CD4-positive, alpha-beta T cell treated with Interleukin-12 subunit alpha and Interleukin-12 subunit beta, for 1 hour (primary cell): ENCODE measurements around the gene HIGD1B.
A peak's percentile ranks its signal among the peaks of the same experiment; 100 is the strongest.
"Not testable (repeated sequence)": the region's sequence is repeated elsewhere in the genome, so short reads cannot be mapped to it uniquely, and the experiment has no call there.

Experiments
- DNase-seq: peaks from one replicate; pipeline ENCODE4 v3.0.0-alpha.2; 2020

HIGD1B gene

GRCh38 chr17:44847586-44847985, at the start of gene HIGD1B:
HIGD1B (plus strand) TSS chr17:44847883; CDS start chr17:44848153, 270 bp downstream.
- DNase-seq: no peak

GRCh38 chr17:44798356-44798755, 49.3 kb upstream of the HIGD1B start:
- DNase-seq: no peak

DNA sequence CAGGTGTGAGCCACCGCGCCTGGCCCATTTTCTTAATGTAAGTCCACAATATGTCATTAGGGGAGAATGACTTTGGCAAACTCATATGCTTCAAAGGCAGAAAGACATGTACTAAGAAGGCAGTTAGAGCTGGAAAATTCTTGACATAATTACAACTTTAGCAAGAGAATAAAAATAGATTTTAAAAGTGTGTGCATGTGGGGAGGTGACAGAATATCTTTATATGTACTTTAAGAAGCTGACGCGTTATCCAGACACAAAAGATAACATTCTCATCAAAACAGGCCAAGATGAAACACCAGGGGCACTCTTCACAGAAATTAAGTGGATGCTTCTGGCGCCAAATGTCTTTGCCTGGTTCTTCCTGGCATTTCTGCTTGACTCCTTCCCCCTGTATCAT, 45.8 kb upstream of the HIGD1B start:
- no peak for DNase-seq

- DNase-seq: no peak
Measured at GRCh38 chr17:44804302-44805089, 43.2 kb upstream of the HIGD1B start.

DNA sequence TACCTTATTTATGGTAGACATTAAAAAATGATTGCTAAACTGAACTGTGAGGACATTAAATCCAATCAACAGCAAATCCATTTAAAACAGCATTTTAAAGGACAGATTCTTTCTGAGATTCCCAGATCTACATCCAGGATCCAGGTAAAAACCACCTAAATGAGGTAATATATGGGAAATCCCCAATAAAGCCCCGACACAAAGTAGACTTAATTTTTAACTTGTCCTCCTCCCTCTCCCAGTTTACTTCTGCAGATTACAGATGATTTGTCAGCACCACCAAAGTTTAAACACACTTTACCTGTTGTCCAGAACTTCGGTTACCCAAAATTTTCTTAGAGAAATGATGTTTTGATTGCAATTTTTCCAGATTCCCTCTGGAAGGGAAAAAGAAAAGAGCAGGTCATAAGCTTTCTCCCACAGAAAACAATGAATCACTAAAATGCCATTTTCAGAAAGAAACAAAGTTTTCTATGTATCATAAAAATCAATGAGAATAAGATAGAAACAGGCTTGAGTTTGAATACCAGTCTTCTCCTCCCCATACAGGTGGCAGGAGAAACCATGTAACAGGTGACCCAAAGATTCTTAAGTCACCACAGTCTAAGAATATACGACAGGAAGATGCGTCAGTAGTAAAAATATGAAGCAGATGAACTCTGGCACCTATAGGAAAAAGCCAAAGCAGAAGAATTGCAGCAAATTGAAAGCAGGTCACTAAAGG, 40.4 kb upstream of the HIGD1B start:
- no peak for DNase-seq

GRCh38 chr17:44807817-44808155, 39.9 kb upstream of the HIGD1B start:
- no peak for DNase-seq

DNA sequence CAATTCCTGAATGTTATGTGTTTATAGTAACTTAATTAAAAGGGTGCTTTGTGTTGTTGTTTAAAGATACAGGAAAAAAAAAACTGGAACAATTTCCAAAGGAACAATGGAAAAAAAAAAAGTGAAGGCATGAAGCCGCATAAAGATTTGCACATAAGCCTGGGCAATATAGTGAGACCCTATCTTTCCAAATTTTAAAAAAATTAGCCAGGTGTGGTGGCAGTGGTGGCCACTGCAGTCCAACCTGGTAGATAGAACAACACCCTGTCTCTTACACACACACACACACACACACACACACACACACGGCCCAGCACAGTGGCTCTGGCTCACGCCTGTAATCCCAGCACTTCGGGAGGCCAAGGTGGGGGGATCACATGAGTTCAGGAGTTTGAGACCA, 39.5 kb upstream of the HIGD1B start:
- no peak for DNase-seq

- DNase-seq: not testable (repeated sequence)
Measured at GRCh38 chr17:44808656-44809388, 38.9 kb upstream of the HIGD1B start.

DNA sequence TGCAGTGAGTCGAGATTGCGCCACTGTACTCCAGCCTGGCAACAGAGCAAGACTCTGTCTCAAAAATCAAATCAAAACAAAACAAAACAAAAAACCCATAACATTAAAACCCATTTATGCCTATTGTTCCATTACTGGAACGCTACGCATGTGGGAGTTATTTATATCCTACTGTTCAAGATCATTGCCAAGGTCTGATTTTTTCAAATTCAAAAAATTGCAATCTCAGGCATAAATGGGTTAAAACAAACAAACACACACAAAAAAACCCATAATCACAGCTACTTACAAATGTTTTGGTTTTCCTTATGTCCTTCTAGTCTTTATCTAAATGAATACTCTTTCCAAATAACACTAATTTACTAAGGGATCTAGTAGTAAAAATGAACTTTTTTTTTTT, 35.4 kb upstream of the HIGD1B start:
- DNase-seq: no peak

DNA sequence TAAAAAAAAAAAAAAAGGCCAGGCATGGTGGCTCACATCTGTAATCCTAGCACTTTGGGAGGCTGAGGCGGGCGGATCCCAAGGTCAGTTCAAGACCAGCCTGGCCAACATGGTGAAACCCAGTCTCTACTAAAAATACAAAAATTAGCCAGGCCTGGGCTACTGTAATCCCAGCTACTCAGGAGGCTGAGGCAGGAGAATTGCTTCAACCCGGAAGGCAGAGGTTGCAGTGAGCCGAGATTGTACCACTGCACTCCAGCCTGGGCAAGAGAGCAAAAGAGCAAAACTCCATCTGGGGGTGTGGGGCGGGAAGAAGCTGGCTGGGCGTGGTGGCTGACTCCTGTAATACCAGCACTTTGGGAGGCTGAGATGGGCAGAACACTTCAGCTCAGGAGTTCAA, 29.2 kb upstream of the HIGD1B start:
- DNase-seq: not testable (repeated sequence)

DNA sequence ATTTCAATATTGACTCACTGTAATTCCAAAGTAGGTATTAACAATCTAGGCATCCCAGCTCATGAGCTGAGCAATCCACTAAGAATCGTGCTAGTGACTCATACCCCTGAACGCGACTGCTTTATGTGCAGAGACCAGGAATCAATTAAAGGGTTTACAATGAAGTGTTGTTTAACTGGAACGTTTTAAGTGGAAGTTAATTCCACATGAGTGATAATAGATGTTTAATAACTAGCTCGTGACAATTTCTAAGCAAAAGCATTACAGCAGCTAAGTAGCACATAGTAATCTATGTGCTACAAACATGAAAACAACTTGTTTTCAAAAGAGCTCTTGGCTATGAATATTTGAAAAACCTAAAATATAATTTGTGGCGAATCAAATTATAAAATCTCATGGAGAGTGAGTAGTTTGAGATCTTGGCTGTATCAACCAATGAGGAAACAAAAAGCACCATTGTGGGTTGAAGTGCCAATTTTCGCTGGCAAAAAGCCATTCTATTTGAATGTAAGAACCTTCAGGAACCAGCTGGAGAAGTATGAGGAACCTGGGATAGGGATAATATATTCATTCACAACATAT, 27.0 kb upstream of the HIGD1B start:
- no peak for DNase-seq

GRCh38 chr17:44825236-44825635, 22.4 kb upstream of the HIGD1B start:
- not testable (repeated sequence) for DNase-seq

GRCh38 chr17:44826123-44826790, 21.4 kb upstream of the HIGD1B start:
- DNase-seq: no peak

DNA sequence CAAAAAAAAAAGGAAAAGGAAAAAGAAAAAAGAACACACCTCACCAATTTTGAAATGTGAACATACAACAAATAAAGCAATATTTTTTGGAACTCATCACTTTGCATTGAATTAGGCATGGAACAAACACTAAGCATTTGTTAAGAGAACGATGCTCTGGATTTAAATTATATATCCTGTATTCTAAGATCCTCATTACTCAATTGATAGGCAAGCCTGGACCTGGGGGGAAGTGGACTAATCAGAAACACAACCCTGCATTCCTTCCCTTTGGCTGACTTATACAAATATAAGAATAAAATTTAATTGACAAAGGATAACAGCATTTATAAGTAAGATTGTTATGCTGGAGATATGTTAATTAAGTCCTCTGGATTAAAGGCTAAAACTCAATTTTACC, 19.8 kb upstream of the HIGD1B start:
- no peak for DNase-seq

DNA sequence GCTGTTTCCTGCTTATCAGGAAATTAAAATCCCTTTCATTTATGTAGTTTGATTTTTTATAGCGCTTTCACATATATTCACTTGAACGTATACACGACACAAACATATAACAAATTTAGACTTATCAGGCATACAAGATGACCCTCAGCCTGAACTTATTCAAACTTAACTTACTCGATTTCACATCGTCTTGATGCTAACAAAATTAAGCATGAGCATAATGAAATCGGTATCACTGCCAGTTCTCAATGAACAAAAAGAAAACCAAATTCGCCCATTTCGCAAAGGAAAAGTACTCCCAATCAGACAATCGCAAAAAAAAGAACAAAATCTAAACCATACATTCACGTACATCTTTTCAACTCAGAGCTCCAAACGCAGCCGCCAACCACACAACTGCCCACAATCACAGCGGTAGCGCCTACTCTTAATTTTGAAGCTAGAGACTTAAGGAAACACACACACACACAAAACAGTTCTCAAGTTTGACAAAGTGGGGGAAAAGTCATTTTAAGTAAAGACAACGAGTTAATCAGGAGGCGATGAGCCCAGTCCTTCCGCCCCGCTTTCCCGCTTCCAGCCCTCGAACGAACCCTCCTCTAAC, 18.7 kb upstream of the HIGD1B start:
- DNase-seq: peak; percentile 9

DNA sequence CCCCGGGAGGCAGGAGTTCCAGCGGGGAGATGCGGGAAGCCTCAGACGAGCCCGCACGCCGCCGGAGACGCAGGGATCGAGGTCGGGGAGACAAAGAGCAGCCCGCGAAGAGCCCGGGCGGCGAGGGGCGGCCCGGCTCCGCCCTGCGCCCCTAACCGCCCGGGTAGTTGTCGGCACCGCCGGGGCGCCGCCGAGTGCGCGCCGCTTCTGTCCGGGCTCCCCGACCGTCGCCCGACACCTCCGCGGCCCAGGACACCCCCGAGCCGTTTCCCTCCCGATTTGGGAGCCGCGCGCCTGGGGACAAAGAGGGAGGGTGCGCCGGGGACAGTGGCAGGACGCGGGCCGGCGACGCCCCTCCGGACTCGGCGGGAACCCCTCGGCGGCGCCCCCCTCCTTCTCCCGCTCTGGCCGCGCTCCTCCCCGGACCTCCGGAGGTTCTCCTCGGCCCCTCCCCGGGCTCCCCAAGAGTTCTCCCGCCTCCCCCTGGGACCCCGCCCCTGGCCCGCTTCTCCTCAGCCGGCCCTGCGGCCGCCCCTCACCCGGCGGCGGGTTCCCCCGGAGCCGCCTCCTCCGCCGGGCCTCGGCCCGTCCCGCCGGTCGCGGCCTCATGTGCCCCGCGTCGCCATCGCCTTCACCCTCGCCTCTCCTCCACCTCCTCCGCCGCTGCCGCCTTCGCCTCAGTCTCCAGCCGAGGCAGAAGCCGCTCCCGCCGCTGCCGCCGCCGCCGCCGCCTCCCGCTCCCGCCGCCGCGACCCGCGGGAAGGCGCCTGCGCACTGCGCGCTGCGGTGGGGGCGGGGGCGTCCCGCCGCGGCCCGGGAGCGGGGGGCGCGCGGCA, 17.9 kb upstream of the HIGD1B start, which contains the start of gene GJC1:
Gene GJC1 (minus strand): TSS at position 765 of the 836 bp plus-strand sequence. CDS start 24,470 bp downstream, outside the sequence.
- peak; percentile 6 for DNase-seq

DNA sequence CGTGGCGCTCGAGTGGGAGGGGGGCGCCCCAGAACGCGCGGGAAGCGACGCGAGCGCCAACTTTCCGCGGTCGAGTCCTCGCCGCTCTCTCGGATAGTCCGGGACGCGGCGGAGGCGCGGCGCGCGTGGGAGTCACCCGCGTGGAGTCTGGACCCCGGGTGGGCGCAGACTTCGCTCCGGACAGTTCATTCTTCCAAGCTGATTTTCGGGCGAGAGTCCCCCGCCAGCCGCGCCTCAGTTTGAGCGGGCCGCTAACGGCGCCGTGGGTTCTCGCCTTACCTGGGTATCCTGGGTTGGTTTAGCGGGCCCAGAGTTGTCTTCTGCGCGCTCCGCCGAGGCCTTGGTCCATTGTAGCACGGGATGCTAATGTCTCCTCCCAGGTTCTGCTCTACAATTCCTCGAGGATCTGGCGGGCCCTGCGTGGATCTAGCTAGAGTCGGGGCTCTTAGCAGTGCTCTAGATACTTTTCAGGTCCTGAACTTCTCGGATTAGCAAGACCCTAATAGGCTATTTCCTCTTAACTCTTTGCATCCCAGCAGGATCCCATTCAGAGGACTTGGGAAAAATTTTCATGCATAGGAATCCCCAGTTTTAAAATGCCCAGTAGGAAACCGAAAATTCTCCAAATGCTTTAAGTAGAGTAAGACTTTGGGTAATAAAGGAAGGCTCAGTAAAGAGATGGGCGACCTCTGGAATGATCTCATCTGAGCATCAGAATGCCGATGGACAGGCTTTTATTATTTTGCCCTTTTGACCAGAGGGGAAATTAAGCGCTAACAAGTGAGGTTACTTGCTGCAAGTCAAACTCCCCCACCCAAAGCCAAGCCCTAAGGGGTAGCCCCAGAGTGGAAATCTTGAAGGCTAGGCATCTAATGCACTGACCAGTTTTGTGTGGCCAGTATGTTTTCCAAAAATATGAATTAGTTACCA, 17.1 kb upstream of the HIGD1B start:
- DNase-seq: peak; percentile 6

GRCh38 chr17:44831371-44831770, 16.3 kb upstream of the HIGD1B start:
- no peak for DNase-seq

DNA sequence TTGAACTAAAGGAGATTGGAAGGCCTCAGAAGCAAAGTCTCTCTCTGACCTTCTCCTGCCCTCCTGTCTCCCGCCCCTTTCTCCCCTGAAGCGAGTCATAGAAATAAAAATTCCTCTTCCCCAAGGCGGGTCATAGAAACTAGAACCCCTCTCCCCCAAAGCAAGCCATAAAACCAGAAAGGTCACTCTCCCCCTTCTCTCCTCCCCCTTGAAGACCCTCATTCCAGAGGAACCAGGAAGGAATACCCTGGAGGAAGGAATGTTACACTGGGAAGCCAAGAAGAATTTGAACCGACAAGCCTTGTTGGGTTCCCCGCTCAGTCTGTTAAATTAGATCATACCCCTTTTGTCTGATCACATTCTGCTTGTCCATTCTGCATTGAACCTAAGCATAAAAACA, 14.9 kb upstream of the HIGD1B start:
- no peak for DNase-seq

DNA sequence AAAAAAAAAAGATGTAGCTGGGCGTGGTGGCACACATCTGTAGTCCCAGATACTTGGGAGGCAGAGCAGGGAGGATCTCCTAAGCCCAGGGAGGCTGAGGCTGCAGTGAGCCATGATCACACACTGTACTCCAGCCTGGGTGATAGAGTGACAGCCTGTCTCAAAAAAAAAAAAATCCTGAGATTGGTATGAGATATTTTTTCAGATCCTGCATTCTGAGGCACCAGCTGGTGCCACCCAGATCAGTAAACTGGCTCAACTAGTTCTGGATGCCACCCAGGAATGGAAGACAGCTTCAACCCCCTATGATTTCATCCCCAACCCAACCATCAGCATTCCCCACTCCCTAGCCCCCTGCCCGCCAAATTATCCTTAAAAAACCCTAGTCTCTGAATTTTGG, 10.5 kb upstream of the HIGD1B start:
- no peak for DNase-seq
